OCI-LY1 (cell line): Measurements from ENCODE around the gene IMPACT.

Experiments
- H2AFZ ChIP-seq: fragments of 200-600 bp; sonication (generic), shearing (Covaris generic); 2 replicates; pipeline ENCODE4 v1.6.0; 2014; ENCODE audit warnings: antibody characterized with exemption, mild to moderate bottlenecking, low read length
- H3F3A ChIP-seq: fragments of 200-600 bp; sonication (generic), shearing (Covaris generic); 2 replicates; pipeline ENCODE4 v1.6.0; 2014; ENCODE audit warnings: mild to moderate bottlenecking, antibody characterized with exemption, low read length, moderate library complexity; ENCODE audit not compliant: insufficient read depth
- H3K27ac ChIP-seq: fragments of 200-600 bp; sonication (generic); 2 replicates; pipeline ENCODE4 v1.5.1; 2014; ENCODE audit warnings: low read length, mixed run types, mild to moderate bottlenecking, low read depth; ENCODE audit not compliant: poor library complexity, severe bottlenecking
- H3K27me3 ChIP-seq: fragments of 200-600 bp; sonication (generic); 2 replicates; pipeline ENCODE4 v1.6.0; 2014; ENCODE audit warnings: antibody characterized with exemption, mild to moderate bottlenecking, low read length, moderate library complexity; ENCODE audit not compliant: insufficient read depth
- H3K36me3 ChIP-seq: fragments of 200-600 bp; sonication (generic); 2 replicates; pipeline ENCODE4 v1.6.1; 2014; ENCODE audit warnings: mild to moderate bottlenecking, antibody characterized with exemption, low read length, moderate library complexity, mixed read lengths; ENCODE audit not compliant: insufficient read depth
- H3K4me1 ChIP-seq: fragments of 200-600 bp; sonication (generic); 2 replicates; pipeline ENCODE4 v1.5.1; 2014; ENCODE audit warnings: mild to moderate bottlenecking, low read length, moderate library complexity; ENCODE audit not compliant: insufficient read depth, severe bottlenecking
- H3K4me2 ChIP-seq: fragments of 200-600 bp; sonication (generic), shearing (Covaris generic); 2 replicates; pipeline ENCODE4 v1.6.1; 2014; ENCODE audit warnings: low read length
- H3K4me3 ChIP-seq: fragments of 200-600 bp; sonication (generic); 2 replicates; pipeline ENCODE4 v1.5.1; 2014; ENCODE audit warnings: low read length, low read depth, mild to moderate bottlenecking, mixed read lengths; ENCODE audit not compliant: poor library complexity, severe bottlenecking
- H3K79me2 ChIP-seq: fragments of 200-600 bp; shearing (Covaris generic); 2 replicates; pipeline ENCODE4 v1.6.1; 2016; ENCODE audit warnings: mixed run types, low read length, mixed read lengths; ENCODE audit not compliant: insufficient read depth
- H3K9ac ChIP-seq: fragments of 200-600 bp; sonication (generic), shearing (Covaris generic); 2 replicates; pipeline ENCODE4 v1.6.1; 2014; ENCODE audit warnings: mild to moderate bottlenecking, low read length, mixed read lengths
- H3K9me2 ChIP-seq: fragments of 200-600 bp; sonication (generic), shearing (Covaris generic); 2 replicates; pipeline ENCODE4 v1.6.1; 2014; ENCODE audit warnings: low read depth, mild to moderate bottlenecking, low read length, mixed read lengths
- H3K9me3 ChIP-seq: fragments of 200-600 bp; shearing (Covaris generic); 2 replicates; pipeline ENCODE4 v1.6.1; 2014; ENCODE audit warnings: low read length, mixed read lengths
- H4K20me1 ChIP-seq: fragments of 200-600 bp; sonication (generic), shearing (Covaris generic); 2 replicates; pipeline ENCODE4 v1.6.0; 2016; ENCODE audit warnings: mild to moderate bottlenecking, low read length; ENCODE audit not compliant: insufficient read depth
- CTCF ChIP-seq: fragments of 200-600 bp; sonication (generic), shearing (Covaris generic); IDR thresholded peaks from 2 replicates; pipeline ENCODE4 v1.5.1; 2017; ENCODE audit warnings: mild to moderate bottlenecking, antibody characterized with exemption, low read length, moderate library complexity, mixed read lengths
- EZH2 ChIP-seq: fragments of 200-600 bp; sonication (generic), shearing (Covaris generic); IDR thresholded peaks from 2 replicates; pipeline ENCODE4 v1.8.0; 2017; ENCODE audit warnings: borderline replicate concordance, mixed run types, mild to moderate bottlenecking, antibody characterized with exemption, low read length, moderate library complexity, mixed read lengths

IMPACT gene

GRCh38 chr18:24397694-24398368 is 28.6 kb upstream of the IMPACT start, which contains the start of gene OSBPL1A:
Gene OSBPL1A, minus strand, starts transcription at chr18:24397824. Its CDS starts 20,291 bp downstream, at chr18:24377533.
- H3F3A ChIP-seq = no peaks in the 10 kb centered on the region
- H3K79me2 ChIP-seq = no peaks in the 10 kb centered on the region
- H3K9me2 ChIP-seq = no peaks in the 10 kb centered on the region
- H3K27me3 ChIP-seq = no peaks in the 10 kb centered on the region
- peaks cover 13% of the 10 kb centered on the region for H3K4me1 ChIP-seq
- H3K36me3 ChIP-seq = no peaks in the 10 kb centered on the region
- no peak within 1 kb of the TSS for H3K27ac ChIP-seq
- H3K9me3 ChIP-seq = no peaks in the 10 kb centered on the region
- peak within 1 kb of the TSS; percentile 65 for H3K4me3 ChIP-seq
- peak within 1 kb of the TSS; percentile 44; the same call in 1 of the 2 replicates for H3K9ac ChIP-seq
- 0 out of 2 replicates have a peak within 1 kb of the TSS, but pooled peaks have one; percentile 82 for H2AFZ ChIP-seq
- peak within 1 kb of the TSS; percentile 91 for H3K4me2 ChIP-seq
- TF ChIP-seq EZH2 = no peak
- no peak for TF ChIP-seq CTCF
- no peaks in the 10 kb centered on the region for H4K20me1 ChIP-seq

GRCh38 chr18:24398540-24398939 is 27.9 kb upstream of the IMPACT start:
- Histone ChIP-seq H4K20me1 (no peaks in the 10 kb centered on the region), H3K27me3 (no peaks in the 10 kb centered on the region), H3K36me3 (no peaks in the 10 kb centered on the region), H2AFZ (no peak overlapping the region), H3K9ac (no peak overlapping the region), H3K4me3 (no peak overlapping the region), H3K9me2 (no peaks in the 10 kb centered on the region), H3K4me2 (no peak overlapping the region), H3K79me2 (no peaks in the 10 kb centered on the region), H3K9me3 (no peaks in the 10 kb centered on the region), H3K4me1 (peaks cover 13% of the 10 kb centered on the region), H3K27ac (no peak overlapping the region), H3F3A (no peaks in the 10 kb centered on the region)
- no peak for TF ChIP-seq EZH2
- TF ChIP-seq CTCF = no peak

GRCh38 chr18:24400587-24400986 is 25.9 kb upstream of the IMPACT start:
- no peak overlapping the region for H3K9ac ChIP-seq
- no peak for TF ChIP-seq EZH2
- TF ChIP-seq CTCF = no peak
- H3F3A ChIP-seq = no peaks in the 10 kb centered on the region
- H4K20me1 ChIP-seq = no peaks in the 10 kb centered on the region
- no peak overlapping the region for H3K27ac ChIP-seq
- no peaks in the 10 kb centered on the region for H3K9me3 ChIP-seq
- H3K79me2 ChIP-seq = no peaks in the 10 kb centered on the region
- no peak overlapping the region for H2AFZ ChIP-seq
- no peak overlapping the region for H3K4me3 ChIP-seq
- H3K9me2 ChIP-seq = no peaks in the 10 kb centered on the region
- no peak overlapping the region for H3K4me2 ChIP-seq
- H3K4me1 ChIP-seq = peaks cover 13% of the 10 kb centered on the region
- H3K36me3 ChIP-seq = no peaks in the 10 kb centered on the region
- no peaks in the 10 kb centered on the region for H3K27me3 ChIP-seq
